Measurements from ENCODE around the gene ENDOD1.

The ENDOD1 gene

GRCh38 chr11:95067039-95067840, 22.4 kb upstream of the ENDOD1 start:
- no peak for DNase-seq (ENCODE audit: extremely low read depth, low read depth)
- H3K4me3 ChIP-seq (replicated peaks; ENCODE audit: low read depth, low read length) = peak overlapping the region; percentile 82
- TF ChIP-seq, protein P1, sequence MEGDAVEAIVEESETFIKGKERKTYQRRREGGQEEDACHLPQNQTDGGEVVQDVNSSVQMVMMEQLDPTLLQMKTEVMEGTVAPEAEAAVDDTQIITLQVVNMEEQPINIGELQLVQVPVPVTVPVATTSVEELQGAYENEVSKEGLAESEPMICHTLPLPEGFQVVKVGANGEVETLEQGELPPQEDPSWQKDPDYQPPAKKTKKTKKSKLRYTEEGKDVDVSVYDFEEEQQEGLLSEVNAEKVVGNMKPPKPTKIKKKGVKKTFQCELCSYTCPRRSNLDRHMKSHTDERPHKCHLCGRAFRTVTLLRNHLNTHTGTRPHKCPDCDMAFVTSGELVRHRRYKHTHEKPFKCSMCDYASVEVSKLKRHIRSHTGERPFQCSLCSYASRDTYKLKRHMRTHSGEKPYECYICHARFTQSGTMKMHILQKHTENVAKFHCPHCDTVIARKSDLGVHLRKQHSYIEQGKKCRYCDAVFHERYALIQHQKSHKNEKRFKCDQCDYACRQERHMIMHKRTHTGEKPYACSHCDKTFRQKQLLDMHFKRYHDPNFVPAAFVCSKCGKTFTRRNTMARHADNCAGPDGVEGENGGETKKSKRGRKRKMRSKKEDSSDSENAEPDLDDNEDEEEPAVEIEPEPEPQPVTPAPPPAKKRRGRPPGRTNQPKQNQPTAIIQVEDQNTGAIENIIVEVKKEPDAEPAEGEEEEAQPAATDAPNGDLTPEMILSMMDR (IDR thresholded peaks at IDR 0.05; ENCODE audit: low read depth, low read length, missing control alignments) = peak; percentile 35

DNA sequence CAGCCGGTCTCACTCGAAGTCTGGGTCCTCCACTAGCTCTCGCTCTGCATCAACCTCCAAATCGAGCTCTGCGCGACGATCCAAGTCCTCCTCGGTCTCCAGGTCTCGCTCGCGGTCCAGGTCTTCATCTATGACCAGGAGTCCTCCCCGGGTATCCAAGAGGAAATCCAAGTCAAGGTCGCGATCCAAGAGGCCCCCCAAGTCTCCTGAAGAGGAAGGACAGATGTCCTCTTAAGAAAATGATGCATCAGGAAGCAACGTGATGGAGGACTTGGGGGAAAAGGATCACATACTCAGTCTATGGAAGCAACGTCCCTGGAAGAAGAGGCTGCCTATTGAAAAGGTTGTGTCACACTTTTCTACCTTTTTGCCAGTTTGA, 21.8 kb upstream of the ENDOD1 start:
- no peak for DNase-seq (ENCODE audit: extremely low read depth, low read depth)
- H3K4me3 ChIP-seq (replicated peaks; ENCODE audit: low read depth, low read length) = peak overlapping the region; percentile 82
- TF ChIP-seq, protein P1 (IDR thresholded peaks at IDR 0.05; ENCODE audit: low read depth, low read length, missing control alignments) = no peak

- TF ChIP-seq, protein P1 (IDR thresholded peaks at IDR 0.05; ENCODE audit: low read depth, low read length, missing control alignments) = no peak
- H3K4me3 ChIP-seq (replicated peaks; ENCODE audit: low read depth, low read length) = peak overlapping the region; percentile 82
- peak; percentile 88 for DNase-seq (ENCODE audit: extremely low read depth, low read depth)
Observed at GRCh38 chr11:95068549-95068948, 21.1 kb upstream of the ENDOD1 start.

- no peak for DNase-seq (ENCODE audit: extremely low read depth, low read depth)
- TF ChIP-seq, protein P1 (IDR thresholded peaks at IDR 0.05; ENCODE audit: low read depth, low read length, missing control alignments) = no peak
- no peak overlapping the region for H3K4me3 ChIP-seq (replicated peaks; ENCODE audit: low read depth, low read length)
Observed at GRCh38 chr11:95070471-95070870, 19.2 kb upstream of the ENDOD1 start.

DNA sequence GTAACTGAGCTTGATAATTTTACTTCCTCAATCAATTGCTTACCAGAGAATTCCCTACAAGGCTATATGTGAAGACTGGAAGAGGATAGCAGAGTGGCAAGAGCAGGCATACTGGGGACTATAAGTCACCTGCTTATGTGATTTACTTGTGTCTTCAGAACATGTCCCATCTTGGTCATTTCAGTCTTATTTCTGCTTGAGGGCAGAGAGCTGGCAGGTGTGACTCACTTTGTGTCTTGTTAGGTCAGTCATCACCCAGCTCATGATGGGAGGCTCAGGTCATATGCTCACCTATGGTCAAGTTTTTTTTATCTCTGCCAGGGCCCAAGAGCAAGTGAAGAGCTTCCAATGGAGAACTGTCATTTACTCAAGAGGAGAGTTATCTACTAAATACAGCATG, 16.7 kb upstream of the ENDOD1 start:
- TF ChIP-seq, protein P1 (IDR thresholded peaks at IDR 0.05; ENCODE audit: low read depth, low read length, missing control alignments) = no peak
- no peak overlapping the region for H3K4me3 ChIP-seq (replicated peaks; ENCODE audit: low read depth, low read length)

GRCh38 chr11:95074792-95075563, 14.7 kb upstream of the ENDOD1 start:
- H3K4me3 ChIP-seq (replicated peaks; ENCODE audit: low read depth, low read length) = no peak overlapping the region
- TF ChIP-seq, protein P1 (IDR thresholded peaks at IDR 0.05; ENCODE audit: low read depth, low read length, missing control alignments) = no peak
- DNase-seq (ENCODE audit: extremely low read depth, low read depth) = no peak

More for the DNA sequence above, 16.7 kb upstream of the ENDOD1 start:
- DNase-seq (ENCODE audit: extremely low read depth, low read depth) = no peak
